Measurements from ENCODE around the gene APOA5. TPM values are rescaled to one million over a fixed set of nuclear protein-coding genes. Genes with fewer than 3 reads are reported as not detected.
A peak's percentile ranks its signal among the peaks of the same experiment; 100 is the strongest.

Gene APOA5
- total RNA-seq (2013), result not detected
- polyA plus RNA-seq (not detected), polyA minus RNA-seq (not detected in 2 replicates), total RNA-seq (0 to 0.30 (median 0) reads per million in 11 experiments)

GRCh38 chr11:116791813-116792143 lies at the start of gene APOA5:
TSS of gene APOA5 (minus strand) at chr11:116791879. CDS start at chr11:116791860, 19 bp downstream.
- Histone ChIP-seq H3K27ac (ENCODE audit: low read depth in 1 of 2, low read length in 2 of 2) (no peak within 1 kb of the TSS), H3K27me3 (ENCODE audit: control insufficient read depth in 2 of 2, insufficient read depth in 2 of 2, low read length in 2 of 2) (no peaks in the 10 kb centered on the region), H3K4me1 (ENCODE audit: control insufficient read depth in 1 of 2, insufficient read depth in 2 of 2, low read length in 2 of 2) (peaks cover 20 to 22% of the 10 kb centered on the region in 2 donors), H3K9me3 (replicated peaks in 1 of 2; ENCODE audit: control insufficient read depth in 1 of 2, insufficient read depth in 1 of 2, low read length in 2 of 2) (no peaks in the 10 kb centered on the region), H3K4me2 (replicated peaks; ENCODE audit: extremely low read depth, low read length, poor library complexity, severe bottlenecking) (peak within 1 kb of the TSS; percentile 40), H3K36me3 (replicated peaks in 1 of 2; ENCODE audit: control insufficient read depth in 1 of 2, insufficient read depth in 2 of 2, low read length in 2 of 2) (peaks cover 0 to under 1% of the 10 kb centered on the region in 2 donors), H3K79me2 (ENCODE audit: insufficient read depth, low read length) (peaks cover 10% of the 10 kb centered on the region), H3K4me3 (replicated peaks in 1 of 3; ENCODE audit: low read depth in 2 of 3, low read length in 3 of 3) (no peak within 1 kb of the TSS), H4K20me1 (ENCODE audit: insufficient read depth, low read length) (no peaks in the 10 kb centered on the region), H2AFZ (ENCODE audit: insufficient read depth, low read depth, low read length, poor library complexity, severe bottlenecking) (peak within 1 kb of the TSS; percentile 73), H3K9ac (ENCODE audit: insufficient read depth, low read length, poor library complexity, severe bottlenecking) (no peak within 1 kb of the TSS)
- no peak for TF ChIP-seq CTCF (IDR thresholded peaks at IDR 0.05)
- Mint-ChIP-seq H3K27ac (peak within 1 kb of the TSS in 4 of 7 donors; percentile 8 to 36 (median 13)), H3K9me3 (peaks cover 0 to 2% (median 0%) of the 10 kb centered on the region in 7 donors), H3K4me1 (peaks cover 26% of the 10 kb centered on the region), H3K4me3 (peak within 1 kb of the TSS; percentile 9 to 67), H3K27me3 (ENCODE audit: low read depth in 3 of 3) (peaks cover 6 to 14% (median 8%) of the 10 kb centered on the region in 3 donors), H3K36me3 (peaks cover 4 to 5% of the 10 kb centered on the region in 2 donors)
- DNase-seq, result no peak
- WGBS (ENCODE audit: insufficient coverage), result 95% methylated on average over 6 of the region's 7 CpGs
- intact Hi-C loops (cut with micrococcal nuclease), result no loop called here

GRCh38 chr11:116840746-116841296 lies 49.1 kb upstream of the APOA5 start:
- H3K4me2 ChIP-seq (replicated peaks; ENCODE audit: extremely low read depth, low read length, poor library complexity, severe bottlenecking), result no peak overlapping the region
- no peak overlapping the region for H3K9ac ChIP-seq (ENCODE audit: insufficient read depth, low read length, poor library complexity, severe bottlenecking)
- H3K4me3 ChIP-seq (replicated peaks in 1 of 3; ENCODE audit: low read depth in 2 of 3, low read length in 3 of 3), result no peak overlapping the region
- H3K27me3 ChIP-seq (ENCODE audit: control insufficient read depth in 2 of 2, insufficient read depth in 2 of 2, low read length in 2 of 2), result no peaks in the 10 kb centered on the region
- H4K20me1 ChIP-seq (ENCODE audit: insufficient read depth, low read length), result peaks cover 2% of the 10 kb centered on the region
- Mint-ChIP-seq H3K27me3 (ENCODE audit: low read depth in 3 of 3) (no peaks in the 10 kb centered on the region), H3K4me3 (no peak overlapping the region), H3K36me3 (peaks cover 26% of the 10 kb centered on the region in 2 donors), H3K27ac (no peak overlapping the region), H3K4me1 (peaks cover 4% of the 10 kb centered on the region), H3K9me3 (peaks cover 0 to 3% (median 0%) of the 10 kb centered on the region in 7 donors)
- intact Hi-C loops (cut with micrococcal nuclease), result no loop called here
- H3K27ac ChIP-seq (ENCODE audit: low read depth in 1 of 2, low read length in 2 of 2), result no peak overlapping the region
- H3K36me3 ChIP-seq (replicated peaks in 1 of 2; ENCODE audit: control insufficient read depth in 1 of 2, insufficient read depth in 2 of 2, low read length in 2 of 2), result peaks cover 23 to 28% of the 10 kb centered on the region in 2 donors
- no peak for TF ChIP-seq CTCF (IDR thresholded peaks at IDR 0.05)
- 96% methylated on average over 4 of the region's 9 CpGs for WGBS (ENCODE audit: insufficient coverage)
- no peak for DNase-seq
- H3K9me3 ChIP-seq (replicated peaks in 1 of 2; ENCODE audit: control insufficient read depth in 1 of 2, insufficient read depth in 1 of 2, low read length in 2 of 2), result no peaks in the 10 kb centered on the region
- H3K4me1 ChIP-seq (ENCODE audit: control insufficient read depth in 1 of 2, insufficient read depth in 2 of 2, low read length in 2 of 2), result peaks cover 5 to 6% of the 10 kb centered on the region in 2 donors
- no peak overlapping the region for H2AFZ ChIP-seq (ENCODE audit: insufficient read depth, low read depth, low read length, poor library complexity, severe bottlenecking)
- no peaks in the 10 kb centered on the region for H3K79me2 ChIP-seq (ENCODE audit: insufficient read depth, low read length)
